K562 (cell line): Measurements from ENCODE around the gene IDI2. TPM values are rescaled to one million over a fixed set of nuclear protein-coding genes. Genes with fewer than 3 reads are reported as not detected.

Experiments
- ATAC-seq: fragments of 200-7000 bp; cut with Tn5 transposase; 3 replicates; pipeline ENCODE4 v1.9.1; 2020; ENCODE audit warnings: moderate library complexity
- BruUV-seq: library from RNA; stranded (reverse); fragments of 400-500 nt; replicated peaks from 2 replicates; lab custom pipeline; 2021; lab: Mats Ljungman, UMichigan
- CTCF ChIA-PET: fragments of 300-600 bp; formaldehyde crosslinking; extraction: SDS; loops from one replicate; lab custom pipeline; 2021; ENCODE audit warnings: low intra/inter-chr PET ratio; lab: Yijun Ruan, JAX
- POLR2A ChIA-PET: fragments of 300-600, 350-650 bp; sonication (Branson Sonifier 250); formaldehyde crosslinking; extraction: SDS; loops from one replicate; lab custom pipeline; 2021; ENCODE audit warnings: antibody characterized with exemption, inconsistent platforms; lab: Yijun Ruan, JAX
- DNase-seq, 4 experiments: peaks; one replicate each; pipeline versions ENCODE4 v3.0.0 to v3.0.0-alpha.2; 2011 to 2018; ENCODE audit warnings: low spot score in 3 of 4, mixed read lengths in 3 of 4; ENCODE audit errors: extremely low read depth in 1 of 4
- FAIRE-seq: peaks from 2 replicates; lab custom pipeline; 2011; peaks lifted over from hg19 to GRCh38; lab: Jason Lieb, UNC
- H2AFZ ChIP-seq: 2 replicates; pipeline ENCODE4 v1.6.0; 2011; ENCODE audit warnings: low read depth, low read length, control low read depth, inconsistent platforms
- H3K27ac ChIP-seq: fragments of 200-600 bp; 3 replicates; pipeline ENCODE4 v1.8.0; 2011; ENCODE audit warnings: low read depth, mild to moderate bottlenecking, control low read depth, inconsistent platforms, low read length, moderate library complexity, mixed read lengths; ENCODE audit errors: extremely low read depth
- H3K27me3 ChIP-seq, 2 experiments: fragments of 300-600 bp in 1 of 2; 2 replicates in 1 of 2; 3 replicates in 1 of 2; pipeline versions ENCODE4 v1.6.0 to v1.8.0; 2011; ENCODE audit warnings: inconsistent platforms in 2 of 2, low read length in 2 of 2, mild to moderate bottlenecking in 1 of 2, mixed read lengths in 1 of 2, moderate library complexity in 1 of 2; ENCODE audit not compliant: control insufficient read depth in 2 of 2, insufficient read depth in 2 of 2
- H3K36me3 ChIP-seq: fragments of 300-600 bp; 3 replicates; pipeline ENCODE4 v1.8.0; 2011; ENCODE audit warnings: mild to moderate bottlenecking, low read length, inconsistent platforms; ENCODE audit not compliant: control insufficient read depth, insufficient read depth
- H3K4me1 ChIP-seq, 2 experiments: fragments of 200-600 bp in 1 of 2; replicated peaks in 1 of 2; 2 replicates in 1 of 2; 3 replicates in 1 of 2; pipeline versions ENCODE4 v1.5.1 to v1.8.0; 2011; ENCODE audit warnings: inconsistent platforms in 2 of 2, low read length in 2 of 2, mild to moderate bottlenecking in 1 of 2, mixed read lengths in 1 of 2, moderate library complexity in 1 of 2; ENCODE audit not compliant: control insufficient read depth in 2 of 2, insufficient read depth in 2 of 2
- H3K4me2 ChIP-seq: 2 replicates; pipeline ENCODE4 v1.6.1; 2011; ENCODE audit warnings: low read length, control low read depth, inconsistent platforms, mixed read lengths; ENCODE audit not compliant: insufficient read depth
- H3K4me3 ChIP-seq: fragments of 200-600 bp; sonication (generic), shearing (Covaris generic); 2 replicates; pipeline ENCODE4 v1.5.1; 2016; ENCODE audit warnings: control low read depth, inconsistent platforms
- H3K79me2 ChIP-seq: fragments of 200-600 bp; 3 replicates; pipeline ENCODE4 v1.8.0; 2011; ENCODE audit warnings: low read length, inconsistent platforms; ENCODE audit not compliant: control insufficient read depth, insufficient read depth
- H3K9ac ChIP-seq, 2 experiments: 2 replicates each; pipeline versions ENCODE4 v1.6.0 to v1.6.1; 2011; ENCODE audit warnings: low read depth in 2 of 2, low read length in 2 of 2, control low read depth in 1 of 2, inconsistent platforms in 1 of 2, mild to moderate bottlenecking in 1 of 2, mixed read lengths in 1 of 2; ENCODE audit not compliant: insufficient read depth in 1 of 2
- H3K9me1 ChIP-seq: one replicate; pipeline ENCODE4 v1.6.0; 2011; ENCODE audit warnings: inconsistent platforms, mild to moderate bottlenecking, low read length, moderate library complexity; ENCODE audit not compliant: control insufficient read depth, insufficient read depth
- H3K9me3 ChIP-seq: replicated peaks from 2 replicates; pipeline ENCODE4 v1.5.1; 2011; ENCODE audit warnings: low read depth, low read length, inconsistent platforms; ENCODE audit not compliant: control insufficient read depth, insufficient read depth
- H4K20me1 ChIP-seq: replicated peaks from 2 replicates; pipeline ENCODE4 v1.6.1; 2011; ENCODE audit warnings: low read length, inconsistent platforms, mixed read lengths; ENCODE audit not compliant: control insufficient read depth, insufficient read depth
- DMBX1 ChIP-seq: fragments of 250-450 bp; sonication (Bioruptor Pico); IDR thresholded peaks from 2 replicates; pipeline ENCODE4 v1.8.0; 2022; ENCODE audit warnings: inconsistent platforms, mild to moderate bottlenecking, moderate library complexity, borderline replicate concordance
- E2F1 ChIP-seq: sonication (generic); formaldehyde crosslinking; IDR thresholded peaks from 2 replicates; pipeline ENCODE4 v1.8.1; 2023; ENCODE audit warnings: mild to moderate bottlenecking, missing genetic modification reagents, moderate library complexity
- FOXM1 ChIP-seq, 2 experiments: fragments of 450-650 bp in 1 of 2; sonication (generic) in 1 of 2; formaldehyde crosslinking in 1 of 2; IDR thresholded peaks; 2 replicates each; pipeline versions ENCODE4 v1.6.1 to v1.9.0; 2017 to 2022; ENCODE audit warnings: low read depth in 2 of 2, mild to moderate bottlenecking in 2 of 2, missing genetic modification reagents in 1 of 2, moderate library complexity in 1 of 2
- MAZ ChIP-seq, 2 experiments: fragments of 450-650 bp in 1 of 2; sonication (generic) in 1 of 2; formaldehyde crosslinking; IDR thresholded peaks in 1 of 2; conservative IDR thresholded peaks in 1 of 2; 2 replicates each; pipeline versions ENCODE4 v1.4.0 to v1.5.0; 2020; ENCODE audit warnings: mild to moderate bottlenecking in 1 of 2, missing genetic modification reagents in 1 of 2
- MECOM ChIP-seq: fragments of 250-450 bp; sonication (Bioruptor Pico); IDR thresholded peaks from 2 replicates; pipeline ENCODE4 v1.8.0; 2022; ENCODE audit warnings: inconsistent platforms
- TAL1 ChIP-seq: fragments of 450-650 bp; IDR thresholded peaks from 2 replicates; pipeline ENCODE4 v1.6.1; 2016; ENCODE audit warnings: mild to moderate bottlenecking
- ZBTB2 ChIP-seq: fragments of 450-650 bp; IDR thresholded peaks from 2 replicates; pipeline ENCODE4 v1.6.1; 2016; ENCODE audit warnings: antibody characterized with exemption
- ZNF263 ChIP-seq: sonication (generic); formaldehyde crosslinking; IDR thresholded peaks from 2 replicates; pipeline ENCODE4 v1.8.0; 2022; ENCODE audit warnings: mild to moderate bottlenecking, missing genetic modification reagents, borderline replicate concordance
- ZNF398 ChIP-seq: fragments of 250-450 bp; sonication (Bioruptor Pico); IDR thresholded peaks from 2 replicates; pipeline ENCODE4 v1.8.0; 2021; ENCODE audit warnings: moderate library complexity, mild to moderate bottlenecking, inconsistent platforms
- ZNF507 ChIP-seq: conservative IDR thresholded peaks from 2 replicates; pipeline ENCODE4 v1.6.1; 2017; ENCODE audit warnings: missing genetic modification characterization, missing compliant biosample characterization
- ZNF583 ChIP-seq: fragments of 250-450 bp; sonication (Bioruptor Pico); IDR thresholded peaks from 2 replicates; pipeline ENCODE4 v1.4.0; 2020
- WGBS: fragments of 100-300 bp; shearing (Covaris generic); methylation state at CpG from one replicate; pipeline ENCODE4 v1.1.6; 2016; ENCODE audit warnings: low coverage, mixed read lengths; ENCODE audit not compliant: insufficient coverage; ENCODE audit errors: missing lambda C conversion rate; 5-methylcytosine and 5-hydroxymethylcytosine counted together
- in situ Hi-C: fragments of 300-500 bp; cut with MboI; formaldehyde crosslinking; loops from 4 replicates; pipeline ENCODE4 v1.15.0; 2018; ENCODE audit warnings: inconsistent platforms, mixed read lengths
- intact Hi-C: fragments of 100-400 bp; cut with micrococcal nuclease; formaldehyde crosslinking; loops from 2 replicates; pipeline ENCODE4 v1.14.2; 2022
- polyA plus RNA-seq, 8 experiments: library from polyadenylated mRNA; depleted of rRNA in 4 of 8; stranded (reverse) in 5 of 8; unstranded in 3 of 8; fragments of >200 nt; fragmentation: Nextera tagmentation in 2 of 8; fragmentation: Illumina TruSeq in 1 of 8; extraction: Ambion mirVana in 2 of 8; extraction: Trizol in 1 of 8; gene quantifications; 2 replicates each; pipeline versions ENCODE4 v1.2.1 to v1.2.3, GENCODE V29; 2011 to 2014; ENCODE audit warnings: inconsistent platforms in 1 of 8, missing spikeins in 1 of 8
- total RNA-seq, 7 experiments: library from RNA; depleted of rRNA in 6 of 7; stranded (reverse); fragments of >200 nt in 6 of 7; fragmentation: Illumina TruSeq in 2 of 7; extraction: Trizol in 2 of 7; gene quantifications; 2 replicates each; pipeline versions ENCODE4 v1.2.1 to v1.2.3, GENCODE V29; 2011 to 2021; ENCODE audit warnings: low replicate concordance in 1 of 7

Gene IDI2
- total and polyA plus RNA-seq, 9 of the 15 experiments (the other 6 are each of a cell fraction or from before 2014, with no cell fraction given) = not detected

GRCh38 chr10:1009071-1009494, 16.6 kb downstream of the IDI2 start (continued):
- TF ChIP-seq ZBTB2 = peak; percentile 34; the same call in 1 of the 2 replicates
- TF ChIP-seq ZNF263 (CRISPR knock-in tag) = no peak
- TF ChIP-seq DMBX1 (CRISPR knock-in tag) = peak; percentile 59; the same call in 1 of the 2 replicates
- TF ChIP-seq MAZ (CRISPR knock-in tag; conservative IDR thresholded peaks at IDR 0.05 in 1 of 2, IDR thresholded peaks at IDR 0.05 in 1 of 2) = peak in 1 of 2 experiments; percentile 17; a peak in 1 of 4 replicates
- no peak for TF ChIP-seq E2F1 (CRISPR knock-in tag)
- TF ChIP-seq TAL1 = peak; percentile 85

- peaks cover 5 to 13% of the 10 kb centered on the region in 2 experiments; a peak in 4 of 5 replicates for H3K4me1 ChIP-seq
- no peak overlapping the region for H2AFZ ChIP-seq
- H3K9me3 ChIP-seq = no peaks in the 10 kb centered on the region
- no peaks in the 10 kb centered on the region for H3K27me3 ChIP-seq
- intact Hi-C loops = no loop called here
- 95% methylated on average over 10 of the region's 10 CpGs for WGBS
- H3K27ac ChIP-seq = no peak overlapping the region; the same call in 2 of the 3 replicates
- H3K4me2 ChIP-seq = no peak overlapping the region
- POLR2A ChIA-PET = no interaction called here
- H3K36me3 ChIP-seq = peaks cover 100% of the 10 kb centered on the region
- in situ Hi-C loops = no loop called here
- peak; percentile 71 for FAIRE-seq
- ATAC-seq = no peak
- H3K9me1 ChIP-seq = peaks cover 5% of the 10 kb centered on the region
- no peak overlapping the region for H3K4me3 ChIP-seq
- H3K79me2 ChIP-seq = peaks cover 41% of the 10 kb centered on the region
- H3K9ac ChIP-seq = no peak overlapping the region
- peaks cover 17% of the 10 kb centered on the region for H4K20me1 ChIP-seq
- DNase-seq = no peak
- no TSS peak for BruUV-seq
- CTCF ChIA-PET = no interaction called here
- TF ChIP-seq MECOM (CRISPR knock-in tag) (no peak), ZNF583 (CRISPR knock-in tag) (no peak), ZNF507 (no peak), ZNF398 (CRISPR knock-in tag) (no peak), FOXM1 (IDR thresholded peaks at IDR 0.05; ENCODE audit: low read depth) (no peak), FOXM1 (CRISPR knock-in tag; IDR thresholded peaks at IDR 0.05; ENCODE audit: low read depth) (no peak)
- TF ChIP-seq, all 486 proteins: peak for 0
Measured at GRCh38 chr10:1007583-1007982, 18.1 kb downstream of the IDI2 start.
